GM19023 (cell line): Measurements from ENCODE around the gene PIGC.
"Not testable (repeated sequence)": the region's sequence is repeated elsewhere in the genome, so short reads cannot be mapped to it uniquely, and the experiment has no call there.

Source experiments
- ATAC-seq: cut with Tn5 transposase; IDR thresholded peaks from one replicate; pipeline ENCODE4 v1.9.1; 2021; ENCODE audit warnings: mild to moderate bottlenecking, moderate library complexity; ENCODE audit not compliant: unreplicated experiment

Gene PIGC

DNA sequence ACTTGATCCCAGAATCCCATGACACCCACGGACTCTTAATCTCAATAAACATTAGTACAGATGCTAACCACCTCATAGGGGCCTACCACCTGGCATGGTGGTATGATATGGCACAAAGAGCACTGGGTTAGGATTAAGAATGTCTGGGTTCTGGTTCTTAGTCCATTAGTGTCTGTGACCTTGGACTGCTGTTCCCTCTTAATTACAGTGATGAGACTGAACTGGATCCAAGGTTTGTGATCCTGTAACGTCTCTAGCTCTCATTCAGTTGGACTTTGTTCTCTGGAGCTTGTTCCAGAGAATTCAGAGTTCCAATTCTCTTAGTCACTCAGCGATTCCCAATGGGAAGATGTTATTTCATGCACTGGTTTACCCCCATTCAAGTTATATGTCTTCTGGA, 23.6 kb upstream of the PIGC start:
- ATAC-seq, result no peak

DNA sequence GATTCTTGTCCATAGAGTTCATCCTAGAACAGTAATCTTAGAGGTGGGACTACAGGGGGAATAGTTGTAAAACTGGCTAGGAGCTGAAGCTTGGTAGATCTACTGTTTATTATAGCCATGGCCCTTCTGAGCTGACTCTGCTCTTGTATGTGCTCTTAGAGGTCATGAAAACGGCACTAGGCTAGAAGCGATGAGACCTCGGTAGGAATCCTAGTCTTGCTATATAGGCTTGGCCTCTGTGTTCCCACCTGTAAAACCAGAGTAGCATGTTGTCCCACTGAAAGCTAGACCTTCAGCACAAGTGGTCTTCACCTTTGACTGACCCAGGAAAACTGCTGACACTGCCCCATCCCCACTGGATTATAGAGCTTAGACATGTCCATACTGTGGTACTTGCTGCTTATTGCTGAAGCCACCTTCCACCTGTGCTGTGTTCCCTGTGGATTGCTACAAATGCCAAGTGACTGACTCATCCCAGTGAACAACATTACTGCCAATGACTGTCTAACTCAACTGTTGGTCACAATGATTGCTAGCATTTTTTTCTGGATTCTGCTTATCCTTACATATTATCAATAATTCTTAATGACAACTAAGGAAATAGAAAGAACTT, 23.0 kb upstream of the PIGC start:
- no peak for ATAC-seq

DNA sequence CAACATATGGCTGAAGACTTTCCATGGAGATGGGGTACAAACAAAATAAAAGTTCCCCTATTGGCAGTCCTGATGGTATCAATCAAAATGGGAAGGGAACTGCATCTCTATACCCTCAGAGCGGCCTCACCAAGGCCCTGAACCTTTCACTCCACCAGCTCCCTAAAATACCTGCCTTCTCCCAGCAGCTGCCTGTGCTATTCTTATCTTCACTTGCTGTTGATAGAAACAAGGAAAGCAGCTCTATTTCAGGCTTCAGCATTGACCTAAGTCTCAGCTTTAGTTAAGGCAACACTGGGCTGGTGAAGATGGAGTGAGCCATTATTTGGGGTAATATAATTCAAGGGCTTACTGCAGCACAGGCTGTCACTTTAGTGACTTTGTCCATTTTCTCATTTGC, 21.7 kb upstream of the PIGC start:
- ATAC-seq, result no peak

DNA sequence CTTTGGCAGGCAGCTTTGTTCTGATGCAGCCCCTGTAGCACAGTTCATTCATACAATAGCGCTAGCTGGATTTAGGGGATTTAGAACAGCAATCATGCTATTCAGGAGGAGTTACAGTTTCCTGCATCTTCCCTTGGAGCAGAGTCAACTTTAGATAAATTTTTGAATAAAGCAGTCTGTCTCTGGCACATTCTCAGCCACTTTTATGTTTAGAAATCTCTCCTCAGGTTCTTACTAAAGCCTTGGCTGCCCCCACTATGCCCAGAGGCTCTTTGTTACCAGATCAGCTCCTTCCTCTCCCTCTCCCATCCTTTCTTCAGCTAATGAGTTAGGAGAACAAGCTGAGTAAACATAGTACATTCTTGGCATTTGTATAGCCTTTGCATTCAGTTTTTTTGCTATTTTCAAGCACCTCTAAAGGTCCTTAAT, 17.0 kb upstream of the PIGC start:
- ATAC-seq, result no peak

DNA sequence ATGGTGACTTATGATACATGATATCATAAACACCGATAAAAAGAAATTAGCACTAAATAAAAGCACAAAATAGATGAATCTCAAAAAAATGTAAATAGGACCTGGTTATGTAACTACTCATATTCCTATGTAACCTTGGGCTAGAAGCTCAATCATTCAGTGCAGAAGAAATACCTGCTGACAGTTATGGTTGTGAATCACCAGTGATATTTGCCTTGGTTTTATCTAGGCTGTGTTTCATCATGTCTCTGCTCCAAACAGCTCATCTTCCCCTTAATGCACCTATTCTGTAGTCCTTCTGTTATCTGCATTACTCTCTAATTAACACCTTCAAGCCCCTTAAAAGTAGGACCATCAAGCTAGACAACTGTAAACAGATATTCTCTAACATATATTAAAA, 16.3 kb upstream of the PIGC start:
- no peak for ATAC-seq

DNA sequence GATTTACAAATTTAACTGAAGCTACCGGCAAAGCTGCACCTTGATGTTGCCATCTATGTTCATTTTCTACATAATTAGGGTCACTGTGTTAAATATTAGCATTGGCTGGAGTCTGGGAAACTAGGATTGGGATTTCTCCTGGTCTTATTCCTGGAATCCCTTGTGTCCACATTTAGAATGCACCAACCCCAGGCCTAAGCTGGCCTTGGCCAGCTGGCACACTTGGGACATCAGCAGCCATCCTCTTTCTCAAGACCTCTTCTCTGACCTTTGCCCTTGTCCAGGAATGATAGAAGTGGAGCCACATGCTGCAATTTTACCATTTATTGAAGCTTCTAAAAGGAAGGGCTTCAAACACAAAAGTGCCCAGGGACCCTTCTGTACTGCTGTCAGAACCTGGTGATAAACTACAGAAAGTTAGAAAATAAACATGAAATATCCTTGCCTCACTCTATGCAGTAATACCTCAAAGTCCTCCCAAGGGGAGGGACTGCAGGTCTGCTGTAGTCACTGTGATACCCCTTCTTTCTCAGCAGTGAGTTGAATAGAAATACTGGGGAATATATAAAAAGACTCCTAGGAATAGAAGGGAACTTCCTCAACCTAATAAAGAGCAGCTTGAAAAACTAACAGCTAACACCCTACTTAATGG, 13.7 kb upstream of the PIGC start:
- ATAC-seq, result no peak

DNA sequence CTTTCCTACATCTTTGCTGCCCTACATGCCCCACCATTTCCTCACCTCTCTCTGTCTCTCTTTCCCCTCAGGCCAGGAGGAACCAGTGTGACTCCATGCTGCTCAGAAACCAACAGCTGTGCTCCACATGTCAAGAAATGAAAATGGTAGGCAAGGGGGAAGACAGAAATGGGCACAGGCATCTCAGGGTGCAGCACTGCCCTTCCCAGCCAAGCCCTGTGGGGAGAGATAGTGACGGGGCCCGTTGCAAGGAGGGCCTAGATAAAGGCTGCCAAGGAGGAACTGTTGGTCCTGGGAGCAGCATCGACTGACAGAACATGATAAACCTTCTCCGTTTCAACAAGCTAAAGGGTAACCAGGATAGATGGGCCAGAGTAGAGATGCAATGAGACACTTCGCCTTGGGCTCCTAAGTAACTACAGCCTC, 12.5 kb upstream of the PIGC start:
- ATAC-seq, result no peak

DNA sequence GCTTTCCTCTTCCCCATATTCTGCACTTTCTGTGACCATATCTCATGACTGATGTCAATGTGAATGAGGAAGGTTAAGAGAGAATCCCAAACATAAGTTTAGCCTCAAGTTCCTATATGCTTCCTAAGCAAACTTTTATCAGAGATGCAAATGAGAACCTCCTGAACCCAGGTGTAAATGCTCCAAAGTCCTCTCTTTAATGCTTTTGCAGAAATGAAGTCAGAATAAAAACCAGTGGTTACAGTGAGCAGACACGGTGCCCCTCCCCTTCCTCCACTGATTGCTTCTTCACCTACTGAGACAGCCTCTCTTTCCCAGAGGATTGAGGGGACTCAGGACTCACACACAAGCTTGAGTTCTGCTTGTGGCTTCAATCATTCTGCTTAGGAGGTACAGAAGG, 11.6 kb upstream of the PIGC start:
- no peak for ATAC-seq

DNA sequence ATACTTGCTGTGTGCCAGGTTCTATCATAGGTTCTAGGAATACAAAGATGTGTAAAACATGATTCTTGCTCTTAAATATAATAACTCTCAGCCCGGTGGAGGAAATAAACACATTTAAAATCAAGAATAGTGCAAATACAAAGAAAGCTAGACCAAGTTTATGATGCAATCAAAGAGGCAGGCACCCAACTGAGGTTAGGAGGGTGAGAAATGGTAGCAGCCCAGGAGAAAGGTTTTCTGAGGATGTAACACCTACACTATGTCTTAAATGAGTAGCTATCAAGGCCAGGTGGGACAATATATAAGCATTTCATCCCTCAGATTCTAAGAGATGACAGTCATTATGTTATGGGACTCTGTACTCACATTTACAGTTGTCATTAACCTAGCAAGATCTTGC, 9.7 kb upstream of the PIGC start:
- no peak for ATAC-seq

DNA sequence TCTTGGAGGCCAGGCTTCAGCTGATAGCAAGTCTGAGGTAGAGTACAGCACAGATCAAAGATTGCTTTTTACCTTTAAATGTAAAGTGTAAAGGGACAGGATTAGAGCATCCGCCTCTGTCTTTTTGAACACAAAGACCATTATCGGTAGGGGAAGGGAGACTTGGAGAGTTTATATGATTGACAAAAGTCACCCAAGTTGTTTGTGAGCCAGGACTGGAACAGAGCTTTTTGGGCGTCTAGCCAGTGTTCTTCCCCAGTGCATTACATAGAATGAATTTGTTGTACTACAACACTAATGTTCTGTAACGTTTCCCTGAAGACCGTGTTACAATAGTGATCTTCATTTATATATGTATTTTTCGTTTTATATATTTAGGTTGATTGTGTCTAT, 9.3 kb upstream of the PIGC start:
- no peak for ATAC-seq

DNA sequence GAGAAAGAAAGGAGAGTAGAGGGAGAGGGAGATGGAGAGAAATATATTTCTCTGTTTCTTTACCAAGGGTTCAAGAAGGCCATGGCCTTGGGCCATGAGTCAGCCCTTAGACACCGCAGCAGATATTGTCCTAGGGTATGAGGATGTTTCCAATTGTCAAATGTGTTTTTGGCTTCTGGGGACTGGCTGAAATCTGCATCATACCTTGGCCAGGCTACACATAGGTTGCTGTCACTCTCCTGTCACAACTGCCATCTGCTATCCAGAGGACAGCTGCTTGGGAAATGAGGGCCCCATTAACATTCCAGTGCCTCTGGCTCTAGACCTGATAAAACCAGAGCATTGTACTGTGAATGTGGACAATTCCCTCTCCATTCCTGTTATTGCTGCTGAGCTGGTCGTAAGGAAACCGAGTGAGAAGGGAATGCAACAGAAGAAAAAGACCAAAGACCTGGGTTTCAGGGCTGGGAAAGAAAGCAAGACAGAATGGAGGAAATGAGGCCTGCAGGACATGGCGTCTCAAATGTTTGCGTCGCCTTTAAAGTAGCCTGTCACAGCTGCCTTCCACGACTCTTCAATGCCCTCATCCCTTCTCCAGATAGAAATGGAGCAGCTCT, 8.8 kb upstream of the PIGC start:
- no peak for ATAC-seq

DNA sequence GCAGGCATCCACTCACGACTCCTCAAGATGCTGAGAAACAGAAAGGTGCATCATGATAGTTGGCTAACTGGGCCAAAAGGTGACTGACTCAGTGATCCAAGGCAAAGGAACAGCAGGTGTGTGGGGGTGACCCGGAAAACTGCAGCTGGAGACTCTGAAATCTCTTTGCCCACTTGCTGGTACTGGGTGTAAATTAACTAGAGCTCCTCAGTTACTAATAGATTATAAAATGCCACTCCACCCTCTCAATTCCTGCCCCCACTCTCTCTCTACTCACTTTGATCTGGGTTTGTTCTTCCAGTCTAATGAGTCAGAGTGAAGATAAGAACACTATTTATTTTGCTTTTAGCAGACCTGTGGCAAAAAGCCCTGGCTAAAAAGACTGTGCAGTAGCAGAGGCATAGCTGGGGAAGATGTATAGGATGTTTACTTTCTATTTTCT, 7.2 kb upstream of the PIGC start:
- ATAC-seq, result no peak

DNA sequence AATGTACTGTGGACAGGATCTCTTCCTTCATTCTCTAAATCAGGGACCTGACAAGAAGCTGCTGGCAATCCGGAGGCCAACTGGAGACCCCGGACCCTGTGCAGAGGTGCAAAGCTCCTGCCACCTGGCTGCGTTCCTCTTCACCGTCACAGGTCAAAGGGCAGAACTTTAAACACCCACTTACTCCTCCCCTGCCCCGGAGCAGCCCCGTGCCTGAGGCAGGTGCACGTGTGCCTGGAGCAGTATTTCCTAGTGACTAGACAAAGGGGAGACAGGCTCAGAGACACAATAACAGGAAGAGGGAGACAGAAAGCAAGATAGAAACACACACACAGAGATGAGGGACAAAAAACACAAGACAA, 6.6 kb upstream of the PIGC start:
- no peak for ATAC-seq

DNA sequence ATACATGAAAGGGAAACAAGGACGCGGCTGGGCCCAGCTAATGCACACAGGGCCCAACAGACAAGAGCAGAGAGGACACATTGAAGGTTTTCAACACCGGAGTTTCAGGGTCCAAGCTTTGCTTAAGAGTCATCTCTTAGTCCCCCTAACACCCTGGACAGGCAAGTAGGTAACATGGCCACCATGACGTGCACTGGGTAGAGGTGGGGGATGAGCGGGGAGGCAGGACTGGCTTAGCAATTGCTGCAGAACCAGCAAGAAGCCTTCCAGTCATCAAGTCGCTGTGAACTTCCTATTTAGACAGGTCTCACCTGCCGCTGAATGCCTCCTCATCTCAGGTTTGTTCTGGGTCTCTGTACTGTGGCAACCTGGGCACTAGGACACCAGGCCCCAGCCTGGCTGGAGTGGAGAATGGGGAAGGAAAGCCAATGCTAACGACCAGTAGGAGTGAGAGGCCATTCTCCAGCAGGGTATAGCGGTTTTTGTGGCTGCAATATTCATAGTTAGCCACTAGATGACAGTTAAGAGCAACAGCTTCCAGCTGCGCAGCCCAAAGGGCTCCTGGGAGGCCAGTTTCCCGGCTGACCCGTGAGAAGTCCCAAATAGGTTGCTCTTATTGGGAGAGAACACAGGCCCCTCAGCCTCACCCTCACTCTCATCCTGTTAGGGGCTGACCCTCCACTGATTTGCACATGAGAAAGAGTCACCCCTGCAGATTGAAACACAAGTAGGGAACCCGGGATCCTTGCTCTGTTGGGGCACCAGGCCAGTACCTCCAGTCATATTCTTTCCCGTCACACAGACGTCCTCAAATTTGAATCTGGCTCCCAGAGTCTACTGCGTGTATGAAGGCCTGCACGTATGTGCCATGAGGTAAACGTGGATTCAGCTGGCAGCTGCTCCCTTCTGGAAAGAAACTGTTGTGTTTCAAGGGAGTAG, 6.0 kb upstream of the PIGC start:
- peak; percentile 94 for ATAC-seq

DNA sequence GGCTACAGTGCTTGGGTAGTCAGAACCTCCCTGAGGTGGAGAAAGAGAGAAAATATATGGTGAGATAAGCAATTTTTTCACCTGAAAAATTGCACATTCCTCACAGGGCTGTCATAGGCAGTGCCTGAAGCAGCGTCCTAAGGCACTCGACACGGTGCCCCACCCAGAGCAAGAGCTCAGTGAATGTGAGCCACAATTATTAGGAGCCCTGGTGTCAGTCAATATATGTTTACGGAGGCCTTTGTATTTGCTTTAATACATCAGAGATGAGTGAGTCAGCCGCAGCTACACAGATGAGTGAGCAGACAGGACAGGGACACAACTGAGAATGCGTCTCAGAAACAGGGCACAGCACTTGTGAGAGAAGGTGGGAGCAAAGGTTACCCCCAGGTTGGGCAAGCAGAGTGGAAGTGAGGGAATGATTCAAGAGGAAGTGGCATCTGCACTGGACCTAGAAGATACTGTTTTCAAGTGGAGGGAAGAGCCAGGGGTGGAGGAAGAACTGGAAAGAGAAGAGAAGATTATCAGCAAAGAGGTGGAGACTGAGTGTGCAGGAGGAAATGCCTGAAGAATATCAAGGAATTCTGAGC, 5.2 kb upstream of the PIGC start:
- no peak for ATAC-seq

DNA sequence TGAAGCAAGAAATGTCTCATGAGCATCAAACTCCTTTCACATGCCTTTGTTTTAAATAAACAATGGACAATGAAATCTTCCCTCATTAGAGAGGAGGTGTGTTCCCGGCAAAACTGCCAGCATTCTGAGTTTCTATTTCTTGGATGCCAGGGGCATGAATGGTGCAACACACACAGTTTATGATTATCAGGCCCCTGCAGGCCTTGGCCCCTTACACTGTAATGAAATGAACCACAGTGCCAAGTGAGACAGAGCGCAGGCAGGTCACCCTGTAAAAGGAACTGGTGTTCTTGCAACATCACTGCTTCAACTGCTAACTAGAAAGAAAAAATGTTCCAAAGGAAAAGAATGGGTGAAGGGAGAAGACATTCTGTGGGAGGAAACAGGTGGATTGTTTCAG, 3.8 kb upstream of the PIGC start:
- ATAC-seq, result no peak

DNA sequence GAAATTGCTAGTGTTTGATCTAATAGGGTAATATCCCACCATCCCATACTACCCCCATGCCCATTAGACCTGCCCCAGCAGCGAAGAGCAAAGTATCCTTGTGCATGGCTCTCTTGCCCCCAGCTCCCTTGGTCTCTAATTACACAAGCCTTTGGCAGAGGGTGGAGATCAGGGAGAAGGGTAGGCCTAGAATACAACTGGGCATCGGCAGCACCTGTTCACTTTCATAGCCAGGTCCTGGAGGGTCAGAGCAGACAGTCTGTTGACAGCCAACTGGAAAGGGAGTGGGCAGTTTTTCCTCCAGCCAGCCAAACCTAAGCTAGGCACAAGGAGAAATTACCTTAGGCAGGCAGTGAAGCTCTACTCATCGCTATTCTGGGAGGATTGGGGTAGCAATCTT, 2.7 kb upstream of the PIGC start:
- no peak for ATAC-seq

DNA sequence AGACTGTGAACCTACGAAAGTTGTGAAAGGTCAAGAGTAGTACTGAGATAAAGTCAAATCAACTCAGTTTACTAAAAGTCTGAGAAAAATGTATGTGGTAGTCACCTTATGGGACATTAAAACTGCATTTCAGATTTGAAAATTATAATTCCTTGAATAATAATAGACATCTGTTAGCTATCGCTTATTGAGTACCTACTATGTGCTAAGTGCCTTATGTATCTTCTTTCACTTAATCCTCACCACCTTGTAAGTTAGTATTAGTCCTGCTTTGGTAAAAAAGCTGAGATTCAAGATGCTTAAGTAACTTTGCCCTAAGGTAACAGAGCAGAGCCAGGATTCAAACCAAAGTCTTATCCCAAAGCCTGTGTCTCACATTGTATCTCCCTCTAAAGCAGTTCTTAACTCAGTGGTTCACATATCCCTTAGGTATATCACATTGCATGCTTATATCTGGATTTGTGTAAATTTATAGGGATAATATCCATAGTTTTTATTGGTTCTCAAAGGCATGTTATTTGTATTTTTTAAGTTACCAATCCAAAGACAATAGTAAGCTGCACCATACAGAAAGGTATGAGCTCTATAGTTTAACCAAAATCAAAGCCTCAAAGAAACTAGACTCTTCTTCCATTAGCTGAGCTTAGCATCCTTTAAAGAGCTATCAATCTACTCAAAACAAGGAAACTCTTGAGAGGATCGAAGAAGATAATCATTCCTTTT, 865 bp downstream of the PIGC start:
- ATAC-seq, result no peak

DNA sequence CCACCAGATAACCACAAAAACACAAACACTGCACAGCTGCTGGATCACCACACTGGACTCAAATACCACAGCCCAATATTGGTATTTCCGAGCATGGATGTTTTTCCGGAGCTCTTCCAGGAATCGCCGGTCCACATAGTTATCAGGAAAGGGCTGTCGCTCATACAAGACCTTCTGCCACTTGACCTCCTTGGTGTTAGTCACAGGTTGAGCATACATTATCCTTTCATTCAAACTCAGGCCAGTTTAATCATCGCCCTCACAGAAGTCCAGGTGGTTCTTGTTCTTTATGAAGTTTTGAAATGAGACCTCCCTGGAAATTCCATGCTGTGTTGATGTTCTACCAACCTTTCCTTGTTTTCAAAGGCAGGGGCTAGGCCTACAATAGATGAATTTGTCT, 1.5 kb downstream of the PIGC start:
- ATAC-seq, result no peak

DNA sequence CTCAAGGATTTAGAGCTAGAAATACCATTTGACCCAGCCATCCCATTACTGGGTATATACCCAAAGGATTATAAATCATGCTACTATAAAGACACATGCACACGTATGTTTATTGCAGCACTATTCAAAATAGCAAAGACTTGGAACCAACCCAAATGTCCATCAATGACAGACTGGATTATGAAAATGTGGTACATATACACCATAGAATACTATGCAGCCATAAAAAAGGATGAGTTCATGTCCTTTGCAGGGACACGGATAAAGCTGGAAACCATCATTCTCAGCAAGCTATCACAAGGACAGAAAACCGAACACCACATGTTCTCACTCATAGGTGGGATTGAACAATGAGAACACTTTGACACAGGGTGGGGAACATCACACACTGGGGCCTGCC, 6.7 kb downstream of the PIGC start:
- ATAC-seq, result not testable (repeated sequence)
